Sigmoid colon (tissue), 7 donors: ENCODE measurements around the gene EPHB1. TPM values are rescaled to one million over a fixed set of nuclear protein-coding genes. Genes with fewer than 3 reads are reported as not detected.

ENCODE experiments used
- DNase-seq: peaks from one replicate; pipeline ENCODE4 v3.0.0-alpha.2; 2019
- H3K27ac ChIP-seq, 4 donors: fragments of 200-600 bp; sonication (generic); one replicate each; pipeline ENCODE4 v1.5.1; 2016 to 2019; ENCODE audit warnings: mild to moderate bottlenecking in 1 of 4
- H3K27me3 ChIP-seq, 3 donors: fragments of 200-600 bp; sonication (generic); one replicate each; pipeline ENCODE4 v1.5.1; 2019; ENCODE audit warnings: mild to moderate bottlenecking in 1 of 3
- H3K36me3 ChIP-seq, 4 donors: fragments of 200-600 bp; sonication (generic); one replicate each; pipeline ENCODE4 v1.5.1; 2016 to 2019
- H3K4me1 ChIP-seq, 4 donors: fragments of 200-600 bp; sonication (generic); one replicate each; pipeline ENCODE4 v1.5.1; 2017 to 2019
- H3K4me3 ChIP-seq, 4 donors: fragments of 200-600 bp; sonication (generic); one replicate each; pipeline ENCODE4 v1.5.1; 2017 to 2019; ENCODE audit warnings: mild to moderate bottlenecking in 2 of 4, moderate library complexity in 1 of 4
- H3K9me3 ChIP-seq, 4 donors: fragments of 200-600 bp in 3 of 4; sonication (generic) in 3 of 4; one replicate each; pipeline versions ENCODE4 v1.5.1 to v1.6.1; 2013 to 2019
- EP300 ChIP-seq, 4 donors: sonication (generic); formaldehyde crosslinking; IDR thresholded peaks; one replicate each; pipeline ENCODE4 v1.6.1; 2017; ENCODE audit warnings: antibody characterized with exemption in 4 of 4
- POLR2A ChIP-seq, 2 donors: fragments of 450-650 bp; IDR thresholded peaks; one replicate each; pipeline ENCODE4 v1.6.1; 2016; ENCODE audit warnings: antibody characterized with exemption in 2 of 2, mild to moderate bottlenecking in 2 of 2, moderate library complexity in 2 of 2
- POLR2AphosphoS5 ChIP-seq, 4 donors: sonication (generic); formaldehyde crosslinking; IDR thresholded peaks; one replicate each; pipeline ENCODE4 v1.6.1; 2017; ENCODE audit warnings: antibody characterized with exemption in 4 of 4
- WGBS, 2 donors: extraction: QIAGEN DNeasy Blood & Tissue Kit; methylation state at CpG; one replicate each; pipeline ENCODE4 v1.1.7; 2013; 5-methylcytosine and 5-hydroxymethylcytosine counted together
- intact Hi-C: fragments of 100-400 bp; cut with DNase I; formaldehyde crosslinking; loops from one replicate; pipeline ENCODE4 v1.15.1; 2023
- polyA plus RNA-seq, 3 donors: library from polyadenylated mRNA; stranded (reverse); fragments of 200-250 nt; gene quantifications; one replicate each; pipeline ENCODE4 v1.2.3, GENCODE V29; 2013
- total RNA-seq, 4 donors: library from RNA; depleted of rRNA; stranded (reverse); fragments of >200 nt; gene quantifications; one replicate each; pipeline ENCODE4 v1.1.0, GENCODE V29; 2016
- TF ChIP-seq, protein P1 (sequence below), 4 experiments: fragments of 450-650 bp in 3 of 4; fragments of 200-600 bp in 1 of 4; IDR thresholded peaks; one replicate each; pipeline ENCODE4 v1.5.1; 2016 to 2019; ENCODE audit warnings: antibody characterized with exemption in 4 of 4, mild to moderate bottlenecking in 3 of 4, moderate library complexity in 2 of 4
- donor health status: healthy with polysubstance abuse.
- donor health status: Bipolar disorder and iron deficiency.
- donor health status: healthy.

EPHB1 gene
- total and polyA plus RNA-seq, 7 donors = 0.29 to 17.3 (median 3.6) TPM; not detected in 2

DNA sequence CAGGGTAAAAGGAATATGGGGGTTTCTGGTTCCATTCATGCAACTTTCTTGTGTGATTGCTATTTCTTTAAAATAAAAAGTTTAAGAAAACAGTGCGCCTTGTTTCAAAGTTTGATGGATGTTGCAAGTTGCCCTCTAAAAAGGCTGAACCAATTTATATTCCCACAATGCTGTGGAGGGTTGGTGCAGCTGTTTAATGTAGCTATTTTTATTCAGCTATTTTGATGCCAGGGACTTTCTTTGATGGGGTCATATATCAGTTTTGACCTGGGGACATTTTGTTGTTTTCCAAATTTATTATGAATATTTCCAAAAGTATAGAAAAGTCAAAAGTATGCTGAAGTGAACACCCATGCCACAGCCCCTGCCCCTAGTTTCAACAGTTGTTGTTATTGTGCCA, 20.5 kb downstream of the EPHB1 start:
- TF ChIP-seq EP300 (IDR thresholded peaks at IDR 0.05) (no peak), POLR2AphosphoS5 (IDR thresholded peaks at IDR 0.05) (no peak), POLR2A (IDR thresholded peaks at IDR 0.05) (no peak)
- TF ChIP-seq, protein P1, sequence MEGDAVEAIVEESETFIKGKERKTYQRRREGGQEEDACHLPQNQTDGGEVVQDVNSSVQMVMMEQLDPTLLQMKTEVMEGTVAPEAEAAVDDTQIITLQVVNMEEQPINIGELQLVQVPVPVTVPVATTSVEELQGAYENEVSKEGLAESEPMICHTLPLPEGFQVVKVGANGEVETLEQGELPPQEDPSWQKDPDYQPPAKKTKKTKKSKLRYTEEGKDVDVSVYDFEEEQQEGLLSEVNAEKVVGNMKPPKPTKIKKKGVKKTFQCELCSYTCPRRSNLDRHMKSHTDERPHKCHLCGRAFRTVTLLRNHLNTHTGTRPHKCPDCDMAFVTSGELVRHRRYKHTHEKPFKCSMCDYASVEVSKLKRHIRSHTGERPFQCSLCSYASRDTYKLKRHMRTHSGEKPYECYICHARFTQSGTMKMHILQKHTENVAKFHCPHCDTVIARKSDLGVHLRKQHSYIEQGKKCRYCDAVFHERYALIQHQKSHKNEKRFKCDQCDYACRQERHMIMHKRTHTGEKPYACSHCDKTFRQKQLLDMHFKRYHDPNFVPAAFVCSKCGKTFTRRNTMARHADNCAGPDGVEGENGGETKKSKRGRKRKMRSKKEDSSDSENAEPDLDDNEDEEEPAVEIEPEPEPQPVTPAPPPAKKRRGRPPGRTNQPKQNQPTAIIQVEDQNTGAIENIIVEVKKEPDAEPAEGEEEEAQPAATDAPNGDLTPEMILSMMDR (IDR thresholded peaks at IDR 0.05) = no peak
- Histone ChIP-seq H3K27ac (no peak overlapping the region), H3K4me1 (no peaks in the 10 kb centered on the region), H3K9me3 (no peaks in the 10 kb centered on the region), H3K4me3 (no peak overlapping the region), H3K27me3 (no peaks in the 10 kb centered on the region), H3K36me3 (no peaks in the 10 kb centered on the region)
- intact Hi-C loops = no loop called here
- no peak for DNase-seq
- 89 to 94% methylated on average over 1 of the region's 1 CpG for WGBS, 2 donors

DNA sequence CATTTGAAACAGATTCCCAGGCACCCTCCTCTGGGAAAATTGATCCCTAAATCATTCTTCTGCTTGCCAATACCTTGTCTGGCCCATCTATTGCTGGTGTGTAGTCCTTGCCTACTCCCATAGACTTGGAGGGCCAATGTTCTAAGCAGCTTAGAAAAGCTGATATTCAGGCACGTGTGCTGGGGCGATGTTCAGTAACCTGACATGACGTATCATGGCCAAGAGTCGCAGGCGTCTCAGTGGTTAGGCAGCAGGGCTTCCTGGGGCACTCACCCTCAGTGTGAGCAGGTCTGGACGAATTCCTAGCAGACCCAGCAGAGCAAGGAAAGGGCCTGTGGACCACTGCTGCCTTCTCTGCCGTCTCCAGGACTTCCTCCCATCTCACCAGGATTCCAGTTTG, 21.6 kb downstream of the EPHB1 start:
- Histone ChIP-seq H3K36me3 (no peaks in the 10 kb centered on the region), H3K4me1 (no peaks in the 10 kb centered on the region), H3K9me3 (no peaks in the 10 kb centered on the region), H3K27ac (no peak overlapping the region), H3K27me3 (no peaks in the 10 kb centered on the region), H3K4me3 (no peak overlapping the region)
- no peak for TF ChIP-seq POLR2A (IDR thresholded peaks at IDR 0.05)
- TF ChIP-seq, protein P1 (IDR thresholded peaks at IDR 0.05) = no peak
- no peak for TF ChIP-seq POLR2AphosphoS5 (IDR thresholded peaks at IDR 0.05)
- no peak for TF ChIP-seq EP300 (IDR thresholded peaks at IDR 0.05)
- intact Hi-C loops = no loop called here
- no peak for DNase-seq
- WGBS, 2 donors = 89 to 90% methylated on average over 7 of the region's 7 CpGs

DNA sequence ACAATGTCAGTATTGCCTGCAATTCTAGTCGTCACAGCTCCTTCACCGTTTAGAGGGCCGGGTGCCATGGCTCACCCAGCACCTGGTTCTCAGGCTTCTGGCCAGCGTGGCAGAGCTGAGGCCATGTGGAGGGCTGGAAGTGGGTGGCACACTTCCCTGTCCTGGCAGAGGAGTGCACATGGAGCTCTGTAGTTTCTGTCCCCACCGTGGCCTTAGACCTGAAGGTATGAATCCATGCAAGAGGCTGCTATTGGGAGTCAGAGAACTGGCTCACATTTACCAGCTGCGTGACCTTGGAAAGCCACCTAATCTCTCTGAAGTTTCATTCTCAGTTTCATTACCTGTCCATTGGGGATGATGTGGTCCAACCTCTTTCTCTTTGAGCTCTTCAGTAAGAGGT, 22.2 kb downstream of the EPHB1 start:
- TF ChIP-seq POLR2AphosphoS5 (IDR thresholded peaks at IDR 0.05) (no peak), POLR2A (IDR thresholded peaks at IDR 0.05) (no peak), EP300 (IDR thresholded peaks at IDR 0.05) (no peak)
- TF ChIP-seq, protein P1 (IDR thresholded peaks at IDR 0.05) = no peak
- 87 to 89% methylated on average over 6 of the region's 6 CpGs for WGBS, 2 donors
- Histone ChIP-seq H3K27me3 (no peaks in the 10 kb centered on the region), H3K27ac (no peak overlapping the region), H3K36me3 (no peaks in the 10 kb centered on the region), H3K4me1 (no peaks in the 10 kb centered on the region), H3K4me3 (no peak overlapping the region), H3K9me3 (no peaks in the 10 kb centered on the region)
- no peak for DNase-seq
- intact Hi-C loops = no loop called here

DNA sequence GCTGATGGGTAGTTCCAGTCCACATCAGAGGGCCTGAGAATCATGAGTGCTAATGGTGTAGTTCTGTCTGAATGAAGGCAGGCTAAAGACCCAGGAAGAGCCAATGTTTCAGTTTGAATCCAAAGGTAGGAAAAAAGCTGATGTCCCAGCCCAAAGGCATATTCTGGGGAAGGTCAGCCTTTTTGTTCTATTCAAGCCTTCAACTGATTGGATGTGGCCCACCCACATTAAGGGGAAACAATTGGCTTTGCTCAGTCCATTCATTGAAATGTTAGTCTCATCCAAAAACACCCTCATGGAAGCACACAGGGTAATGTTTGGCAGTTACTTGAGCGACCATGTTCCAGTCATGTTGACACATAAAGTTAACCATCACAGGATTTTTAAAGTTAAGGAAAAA, 25.9 kb downstream of the EPHB1 start:
- Histone ChIP-seq H3K27me3 (no peaks in the 10 kb centered on the region), H3K4me3 (no peak overlapping the region), H3K36me3 (no peaks in the 10 kb centered on the region), H3K9me3 (no peaks in the 10 kb centered on the region), H3K4me1 (peaks cover 0 to 7% (median 0%) of the 10 kb centered on the region in 4 donors), H3K27ac (no peak overlapping the region)
- no peak for TF ChIP-seq EP300 (IDR thresholded peaks at IDR 0.05)
- no peak for TF ChIP-seq POLR2A (IDR thresholded peaks at IDR 0.05)
- no peak for TF ChIP-seq POLR2AphosphoS5 (IDR thresholded peaks at IDR 0.05)
- TF ChIP-seq, protein P1 (IDR thresholded peaks at IDR 0.05) = no peak
- 84 to 98% methylated on average over 1 of the region's 1 CpG for WGBS, 2 donors
- DNase-seq = no peak
- intact Hi-C loops = no loop called here

DNA sequence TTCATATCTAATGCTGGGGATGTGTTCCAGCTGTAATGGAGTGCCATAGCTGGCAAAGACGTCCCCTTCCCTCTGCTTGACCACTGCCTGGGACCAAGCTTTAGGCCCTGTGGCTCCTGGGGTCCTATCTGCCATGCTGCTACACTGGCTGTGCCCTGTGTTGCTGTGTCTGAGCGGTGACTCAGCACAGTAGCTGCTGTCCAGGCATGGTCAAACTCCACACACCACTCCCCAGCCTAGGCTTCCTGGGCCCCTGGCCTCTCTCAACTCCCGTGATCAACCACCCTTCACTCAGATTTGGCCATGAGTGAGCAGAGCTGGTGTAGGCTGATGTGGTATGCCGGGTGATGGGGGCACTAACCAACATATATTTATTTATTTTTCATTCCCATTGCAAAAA, 27.0 kb downstream of the EPHB1 start:
- peaks cover 0 to 7% (median 0%) of the 10 kb centered on the region in 4 donors for H3K4me1 ChIP-seq
- no peaks in the 10 kb centered on the region for H3K27me3 ChIP-seq
- no peaks in the 10 kb centered on the region for H3K9me3 ChIP-seq
- intact Hi-C loops = no loop called here
- no peaks in the 10 kb centered on the region for H3K36me3 ChIP-seq
- no peak for DNase-seq
- 83 to 84% methylated on average over 4 of the region's 4 CpGs for WGBS, 2 donors
- H3K27ac ChIP-seq = no peak overlapping the region
- H3K4me3 ChIP-seq = no peak overlapping the region
- no peak for TF ChIP-seq EP300 (IDR thresholded peaks at IDR 0.05)
- TF ChIP-seq, protein P1 (IDR thresholded peaks at IDR 0.05) = no peak
- no peak for TF ChIP-seq POLR2AphosphoS5 (IDR thresholded peaks at IDR 0.05)
- TF ChIP-seq POLR2A (IDR thresholded peaks at IDR 0.05) = no peak
